Measurements from ENCODE around the gene GABBR2. TPM values are rescaled to one million over a fixed set of nuclear protein-coding genes. Genes with fewer than 3 reads are reported as not detected.

Gene GABBR2
- polyA plus RNA-seq, 1 of the 3 experiments (the other 2 are of a cell fraction) = not detected

GRCh38 chr9:98391867-98392266, 316.9 kb downstream of the GABBR2 start:
- DNase-seq = no peak
- no peaks in the 10 kb centered on the region for H3F3A ChIP-seq (replicated peaks; ENCODE audit: insufficient read depth)
- no peak for TF ChIP-seq GABPA (IDR thresholded peaks at IDR 0.05; ENCODE audit: low read depth)
- no peak for TF ChIP-seq CTCF (IDR thresholded peaks at IDR 0.05)
- no peak for TF ChIP-seq GATA2 (CRISPR knock-in tag; IDR thresholded peaks at IDR 0.05)
- no peak for TF ChIP-seq YY1 (IDR thresholded peaks at IDR 0.05; ENCODE audit: low read depth)
- no peak for TF ChIP-seq RXRA (IDR thresholded peaks at IDR 0.05; ENCODE audit: borderline replicate concordance, low read depth)
- TF ChIP-seq RFX5 (IDR thresholded peaks at IDR 0.05; ENCODE audit: low read length) = no peak
- no peak for TF ChIP-seq CHD2 (IDR thresholded peaks at IDR 0.05; ENCODE audit: low read length, partially characterized antibody)
- no peak for TF ChIP-seq FOSL2 (IDR thresholded peaks at IDR 0.05; ENCODE audit: borderline replicate concordance, low read depth)
- no peak for TF ChIP-seq MEF2A (IDR thresholded peaks at IDR 0.05; ENCODE audit: borderline replicate concordance, low read depth)
- TF ChIP-seq NRF1 (IDR thresholded peaks at IDR 0.05; ENCODE audit: low read depth, low read length) = no peak
- TF ChIP-seq ZBTB33 (IDR thresholded peaks at IDR 0.05; ENCODE audit: borderline replicate concordance, low read depth) = no peak
- TF ChIP-seq ELF1 (IDR thresholded peaks at IDR 0.05) = no peak
- no peak for TF ChIP-seq TCF12 (IDR thresholded peaks at IDR 0.05)
- TF ChIP-seq TEAD4 (IDR thresholded peaks at IDR 0.05; ENCODE audit: borderline replicate concordance, insufficient read depth) = no peak
- no peak for TF ChIP-seq REST (IDR thresholded peaks at IDR 0.05; ENCODE audit: low read depth, low read length)
- no peak for TF ChIP-seq IRF3 (IDR thresholded peaks at IDR 0.05; ENCODE audit: low read depth, low read length)
- no peak for TF ChIP-seq MAX (IDR thresholded peaks at IDR 0.05; ENCODE audit: low read depth)
- TF ChIP-seq JUND (IDR thresholded peaks at IDR 0.05) = no peak
- TF ChIP-seq FOXJ3 (CRISPR knock-in tag; IDR thresholded peaks at IDR 0.05) = no peak
- TF ChIP-seq SMC3 (IDR thresholded peaks at IDR 0.05; ENCODE audit: low read depth, low read length) = no peak
- H4K20me1 ChIP-seq (ENCODE audit: insufficient read depth) = no peaks in the 10 kb centered on the region
- 28% methylated on average over 3 of the region's 6 CpGs for WGBS (ENCODE audit: low lambda C conversion rate)
- no peaks in the 10 kb centered on the region for H3K9me3 ChIP-seq
- no peak overlapping the region for H3K4me3 ChIP-seq (ENCODE audit: low read depth in 2 of 2, low read length in 1 of 2)
- peaks cover 13% of the 10 kb centered on the region; the same call in 1 of the 2 replicates for H3K27me3 ChIP-seq (ENCODE audit: insufficient read depth)
- no peak overlapping the region for H3K27ac ChIP-seq (ENCODE audit: low read depth in 2 of 2, low read length in 1 of 2)
- no peak overlapping the region for H3K9ac ChIP-seq
- H3K79me2 ChIP-seq (ENCODE audit: insufficient read depth) = no peaks in the 10 kb centered on the region
- ChIA-PET POLR2A (no interaction called here), CTCF (no interaction called here)
- no peaks in the 10 kb centered on the region for H3K4me1 ChIP-seq (ENCODE audit: control insufficient read depth in 1 of 2, insufficient read depth in 2 of 2, low read depth in 1 of 2, low read length in 1 of 2)
- H2AFZ ChIP-seq (ENCODE audit: low read depth) = no peak overlapping the region
- no peaks in the 10 kb centered on the region for H3K9me2 ChIP-seq
- no peaks in the 10 kb centered on the region for H3K36me3 ChIP-seq (replicated peaks in 1 of 2; ENCODE audit: control insufficient read depth in 1 of 2, insufficient read depth in 2 of 2, low read length in 1 of 2)
- no peak overlapping the region for H3K4me2 ChIP-seq
